Measurements from ENCODE around the gene ADAM10. TPM values are rescaled to one million over a fixed set of nuclear protein-coding genes. Genes with fewer than 3 reads are reported as not detected.

ADAM10 gene
- total and polyA plus RNA-seq, 2 of the 4 experiments (the other 2 are of a cell fraction): 110 to 185 TPM

DNA sequence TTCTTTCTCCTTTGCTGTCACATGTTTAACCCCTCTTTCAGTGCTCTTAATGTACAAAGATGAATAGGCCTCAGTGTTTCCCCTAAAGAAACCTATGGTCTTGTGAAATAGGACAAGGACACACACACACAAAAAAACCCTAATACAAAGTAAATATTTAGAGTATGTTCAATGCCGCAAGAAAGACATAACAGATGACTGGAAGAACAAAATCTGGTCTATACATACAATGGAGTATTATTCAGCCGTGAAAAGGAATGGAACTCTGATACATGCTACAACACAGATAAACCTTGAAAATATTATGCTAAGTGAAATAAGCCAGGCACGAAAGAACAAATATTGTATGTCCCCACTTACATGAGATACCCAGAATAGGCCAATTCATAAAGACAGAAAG, 123.1 kb downstream of the ADAM10 start:
- H4K5ac ChIP-seq (ENCODE audit: low read depth, low read length): no peak overlapping the region
- intact Hi-C loops (cut with micrococcal nuclease): loop anchor here (5.0 kb wide), 1 partner anchor 121 kb away; the partner anchor contains the start of gene ADAM10

More for the DNA sequence above, 123.1 kb downstream of the ADAM10 start:
- peaks cover 4 to 31% of the 10 kb centered on the region in 2 experiments for H3K79me1 ChIP-seq (ENCODE audit: low read depth in 1 of 2, low read length in 2 of 2)
- in situ Hi-C loops (cut with MboI; ENCODE audit: low sequenced_read_pairs) (no loop called here), dilution Hi-C loops (cut with HindIII; ENCODE audit: low sequenced_read_pairs, unreplicated experiment) (no loop called here)
- H2BK20ac ChIP-seq (ENCODE audit: low read depth, low read length): no peak overlapping the region
- H3K27me3 ChIP-seq (ENCODE audit: control insufficient read depth, insufficient read depth, low read length): no peaks in the 10 kb centered on the region
- H3K36me3 ChIP-seq (ENCODE audit: control insufficient read depth, insufficient read depth, low read length): peaks cover 10% of the 10 kb centered on the region
- H3K9ac ChIP-seq (ENCODE audit: low read depth, low read length): no peak overlapping the region
- H3K14ac ChIP-seq (replicated peaks; ENCODE audit: low read depth, low read length): no peak overlapping the region
- no peak overlapping the region for H2BK5ac ChIP-seq (ENCODE audit: low read depth, low read length, poor library complexity, severe bottlenecking)
- WGBS, 2 experiments (ENCODE audit: extremely low coverage in 2 of 2, insufficient read length in 1 of 2): no CpG with 5 or more reads among the region's 3 CpGs
- H4K91ac ChIP-seq (ENCODE audit: insufficient read depth, low read depth, low read length): no peak overlapping the region
- TF ChIP-seq, protein P1, sequence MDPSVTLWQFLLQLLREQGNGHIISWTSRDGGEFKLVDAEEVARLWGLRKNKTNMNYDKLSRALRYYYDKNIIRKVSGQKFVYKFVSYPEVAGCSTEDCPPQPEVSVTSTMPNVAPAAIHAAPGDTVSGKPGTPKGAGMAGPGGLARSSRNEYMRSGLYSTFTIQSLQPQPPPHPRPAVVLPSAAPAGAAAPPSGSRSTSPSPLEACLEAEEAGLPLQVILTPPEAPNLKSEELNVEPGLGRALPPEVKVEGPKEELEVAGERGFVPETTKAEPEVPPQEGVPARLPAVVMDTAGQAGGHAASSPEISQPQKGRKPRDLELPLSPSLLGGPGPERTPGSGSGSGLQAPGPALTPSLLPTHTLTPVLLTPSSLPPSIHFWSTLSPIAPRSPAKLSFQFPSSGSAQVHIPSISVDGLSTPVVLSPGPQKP (IDR thresholded peaks at IDR 0.05; ENCODE audit: borderline replicate concordance, low read depth, low read length): no peak
- TF ChIP-seq CEBPB (IDR thresholded peaks at IDR 0.05; ENCODE audit: low read depth, low read length): no peak
- TF ChIP-seq, protein P2, sequence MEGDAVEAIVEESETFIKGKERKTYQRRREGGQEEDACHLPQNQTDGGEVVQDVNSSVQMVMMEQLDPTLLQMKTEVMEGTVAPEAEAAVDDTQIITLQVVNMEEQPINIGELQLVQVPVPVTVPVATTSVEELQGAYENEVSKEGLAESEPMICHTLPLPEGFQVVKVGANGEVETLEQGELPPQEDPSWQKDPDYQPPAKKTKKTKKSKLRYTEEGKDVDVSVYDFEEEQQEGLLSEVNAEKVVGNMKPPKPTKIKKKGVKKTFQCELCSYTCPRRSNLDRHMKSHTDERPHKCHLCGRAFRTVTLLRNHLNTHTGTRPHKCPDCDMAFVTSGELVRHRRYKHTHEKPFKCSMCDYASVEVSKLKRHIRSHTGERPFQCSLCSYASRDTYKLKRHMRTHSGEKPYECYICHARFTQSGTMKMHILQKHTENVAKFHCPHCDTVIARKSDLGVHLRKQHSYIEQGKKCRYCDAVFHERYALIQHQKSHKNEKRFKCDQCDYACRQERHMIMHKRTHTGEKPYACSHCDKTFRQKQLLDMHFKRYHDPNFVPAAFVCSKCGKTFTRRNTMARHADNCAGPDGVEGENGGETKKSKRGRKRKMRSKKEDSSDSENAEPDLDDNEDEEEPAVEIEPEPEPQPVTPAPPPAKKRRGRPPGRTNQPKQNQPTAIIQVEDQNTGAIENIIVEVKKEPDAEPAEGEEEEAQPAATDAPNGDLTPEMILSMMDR (conservative IDR thresholded peaks at IDR 0.05; ENCODE audit: low read depth, low read length): no peak
- no peak for TF ChIP-seq RFX5 (IDR thresholded peaks at IDR 0.05; ENCODE audit: low read depth, low read length)
- TF ChIP-seq SMC3 (IDR thresholded peaks at IDR 0.05; ENCODE audit: low read depth, low read length): no peak
- no peak for TF ChIP-seq CHD1 (IDR thresholded peaks at IDR 0.05; ENCODE audit: low read depth, low read length)
- TF ChIP-seq RCOR1 (IDR thresholded peaks at IDR 0.05; ENCODE audit: insufficient replicate concordance, low read length): no peak
- TF ChIP-seq FOS (IDR thresholded peaks at IDR 0.05; ENCODE audit: low read depth, low read length): no peak
- no peak for TF ChIP-seq RAD21 (IDR thresholded peaks at IDR 0.05; ENCODE audit: low read length)
- no peak for TF ChIP-seq MAZ (IDR thresholded peaks at IDR 0.05; ENCODE audit: borderline replicate concordance, low read depth, low read length)
- TF ChIP-seq MXI1 (IDR thresholded peaks at IDR 0.05; ENCODE audit: borderline replicate concordance, low read depth, low read length): no peak
- no peak overlapping the region for H3K4me2 ChIP-seq (ENCODE audit: low read depth, low read length)
- no peaks in the 10 kb centered on the region for H3K9me1 ChIP-seq (ENCODE audit: insufficient read depth, low read length)
- no peak overlapping the region for H2BK15ac ChIP-seq (ENCODE audit: low read depth, low read length)
- no peak overlapping the region for H3K18ac ChIP-seq (ENCODE audit: low read depth, low read length)
- H2AK9ac ChIP-seq (replicated peaks; ENCODE audit: low read depth, low read length, poor library complexity): no peak overlapping the region
- no peak overlapping the region for H3K56ac ChIP-seq (ENCODE audit: extremely low read depth, insufficient read depth, low read length)
- H3K9me3 ChIP-seq (ENCODE audit: control insufficient read depth, insufficient read depth, low read length): no peaks in the 10 kb centered on the region
- peaks cover 1% of the 10 kb centered on the region; the same call in 1 of the 2 replicates for H3K4me1 ChIP-seq (ENCODE audit: control insufficient read depth, insufficient read depth, low read length)
- ChIA-PET POLR2A (ENCODE audit: unreplicated experiment) (no interaction called here), CTCF (no interaction called here)
- H2AK5ac ChIP-seq (ENCODE audit: low read depth, low read length): no peak overlapping the region
- BruUV-seq (replicated peaks): no TSS peak
- no peak for ATAC-seq (ENCODE audit: low read depth)
- no peak overlapping the region for H2AFZ ChIP-seq (replicated peaks; ENCODE audit: low read length, poor library complexity)
- H4K8ac ChIP-seq (ENCODE audit: low read depth in 2 of 2, low read length in 2 of 2): no peak overlapping the region
- no peaks in the 10 kb centered on the region for H4K20me1 ChIP-seq (ENCODE audit: insufficient read depth, low read length)
- H3K4me3 ChIP-seq (ENCODE audit: insufficient read depth, low read depth, low read length): no peak overlapping the region
- DNase-seq: no peak
- H2BK120ac ChIP-seq (ENCODE audit: low read depth, low read length): no peak overlapping the region
- H3K23ac ChIP-seq (ENCODE audit: low read depth, low read length): no peak overlapping the region
- H3K4ac ChIP-seq (ENCODE audit: low read depth, low read length): no peak overlapping the region
- H3K27ac ChIP-seq (ENCODE audit: insufficient read depth, low read length): no peak overlapping the region
